ENCODE results near the gene EHD1. TPM values are rescaled to one million over a fixed set of nuclear protein-coding genes. Genes with fewer than 3 reads are reported as not detected.

Gene EHD1
- total and polyA plus RNA-seq, 2 of the 8 experiments (the other 6 are each of a cell fraction or from before 2014, with no cell fraction given), result 31.5 to 42.9 TPM

GRCh38 chr11:64837887-64838351 lies 40.5 kb downstream of the EHD1 start (continued):
- TF ChIP-seq RNF2 (IDR thresholded peaks at IDR 0.05; ENCODE audit: borderline replicate concordance, low read depth, low read length, missing control alignments, poor library complexity, severe bottlenecking) (no peak), SP4 (IDR thresholded peaks at IDR 0.05; ENCODE audit: low read length) (no peak), RFX5 (IDR thresholded peaks at IDR 0.05; ENCODE audit: borderline replicate concordance, low read depth, low read length) (no peak), TEAD4 (IDR thresholded peaks at IDR 0.05; ENCODE audit: low read depth, low read length) (no peak), POU5F1 (IDR thresholded peaks at IDR 0.05; ENCODE audit: low read depth, low read length) (no peak)
